AML-193 (cell line): ENCODE results near the gene PPP1R15A.
"Not testable (repeated sequence)": the region's sequence is repeated elsewhere in the genome, so short reads cannot be mapped to it uniquely, and the experiment has no call there.

Experiments
- DNase-seq, 2 experiments: peaks; one replicate each; lab custom pipeline; 2025; lab: John Stamatoyannopoulos, UW

Gene PPP1R15A

GRCh38 chr19:48915757-48916156 is 43.5 kb downstream of the PPP1R15A start:
- no peak for DNase-seq

GRCh38 chr19:48918071-48918470 is 45.9 kb downstream of the PPP1R15A start:
- DNase-seq = no peak

- no peak for DNase-seq
These were observed 46.6 kb downstream of the PPP1R15A start for GRCh38 chr19:48918801-48919247.

DNA sequence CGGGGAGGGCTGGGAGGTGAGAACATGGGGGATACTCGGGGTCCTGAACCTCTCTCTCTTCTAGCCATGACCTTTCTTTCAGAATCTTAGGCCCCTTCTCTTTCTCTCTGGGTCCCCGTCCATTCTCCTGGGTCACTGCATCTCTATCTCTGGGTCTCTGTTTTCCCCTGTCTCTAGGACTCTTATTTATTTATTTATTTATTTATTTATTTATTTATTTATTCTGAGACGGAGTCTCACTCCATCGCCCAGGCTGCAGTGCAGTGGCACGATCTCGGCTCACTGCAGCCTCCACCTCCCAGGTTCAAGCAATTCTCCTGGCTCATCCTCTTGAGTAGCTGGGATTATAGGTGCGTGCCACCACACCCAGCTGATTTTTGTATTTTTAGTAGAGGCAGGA is 47.0 kb downstream of the PPP1R15A start:
- DNase-seq = not testable (repeated sequence)

DNA sequence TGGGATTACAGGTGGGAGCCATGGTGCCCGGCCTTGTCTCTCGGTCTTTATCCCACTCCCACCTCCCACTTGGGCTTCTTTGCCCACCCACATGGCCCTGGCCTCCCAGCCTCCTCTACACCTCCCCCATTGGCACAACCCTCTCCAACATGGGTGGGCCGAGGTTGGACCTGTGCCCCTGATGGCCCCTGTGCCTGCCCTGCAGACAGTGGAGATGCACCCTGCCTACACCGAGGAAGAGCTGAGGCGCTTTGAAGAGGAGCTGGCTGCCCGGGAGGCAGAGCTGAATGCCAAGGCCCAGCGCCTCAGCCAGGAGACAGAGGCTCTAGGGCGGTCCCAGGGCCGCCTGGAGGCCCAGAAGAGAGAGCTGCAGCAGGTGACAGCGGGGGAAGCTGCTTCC is 48.7 kb downstream of the PPP1R15A start:
- no peak for DNase-seq

DNA sequence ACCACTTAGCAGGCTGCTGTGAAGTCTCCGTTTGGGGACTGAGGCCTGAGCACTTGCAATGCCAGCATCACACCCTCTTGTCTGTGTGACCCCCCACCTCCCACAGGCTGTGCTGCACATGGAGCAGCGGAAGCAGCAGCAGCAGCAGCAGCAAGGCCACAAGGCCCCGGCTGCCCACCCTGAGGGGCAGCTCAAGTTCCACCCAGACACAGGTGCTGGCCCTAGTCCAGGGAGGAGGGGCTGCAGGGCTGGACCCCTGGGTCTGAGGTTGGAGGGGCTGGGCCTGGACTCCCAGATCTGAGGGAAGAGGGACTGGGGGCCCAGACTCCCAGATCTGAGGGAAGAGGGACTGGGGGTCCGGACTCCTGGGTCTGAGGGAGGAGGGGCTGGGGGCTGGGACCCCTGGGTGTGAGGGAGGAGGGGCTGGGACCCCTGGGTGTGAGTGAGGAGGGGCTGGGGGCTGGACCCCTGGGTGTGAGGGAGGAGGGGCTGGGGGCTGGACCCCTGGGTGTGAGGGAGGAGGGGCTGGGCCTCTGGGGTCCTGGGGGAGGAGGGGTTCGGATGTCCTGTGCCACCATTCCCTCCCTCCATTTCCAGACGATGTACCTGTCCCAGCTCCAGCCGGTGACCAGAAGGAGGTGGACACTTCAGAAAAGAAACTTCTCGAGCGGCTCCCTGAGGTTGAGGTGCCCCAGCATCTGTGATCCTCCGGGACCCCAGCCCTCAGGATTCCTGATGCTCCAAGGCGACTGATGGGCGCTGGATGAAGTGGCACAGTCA is 49.7 kb downstream of the PPP1R15A start:
- no peak for DNase-seq

DNA sequence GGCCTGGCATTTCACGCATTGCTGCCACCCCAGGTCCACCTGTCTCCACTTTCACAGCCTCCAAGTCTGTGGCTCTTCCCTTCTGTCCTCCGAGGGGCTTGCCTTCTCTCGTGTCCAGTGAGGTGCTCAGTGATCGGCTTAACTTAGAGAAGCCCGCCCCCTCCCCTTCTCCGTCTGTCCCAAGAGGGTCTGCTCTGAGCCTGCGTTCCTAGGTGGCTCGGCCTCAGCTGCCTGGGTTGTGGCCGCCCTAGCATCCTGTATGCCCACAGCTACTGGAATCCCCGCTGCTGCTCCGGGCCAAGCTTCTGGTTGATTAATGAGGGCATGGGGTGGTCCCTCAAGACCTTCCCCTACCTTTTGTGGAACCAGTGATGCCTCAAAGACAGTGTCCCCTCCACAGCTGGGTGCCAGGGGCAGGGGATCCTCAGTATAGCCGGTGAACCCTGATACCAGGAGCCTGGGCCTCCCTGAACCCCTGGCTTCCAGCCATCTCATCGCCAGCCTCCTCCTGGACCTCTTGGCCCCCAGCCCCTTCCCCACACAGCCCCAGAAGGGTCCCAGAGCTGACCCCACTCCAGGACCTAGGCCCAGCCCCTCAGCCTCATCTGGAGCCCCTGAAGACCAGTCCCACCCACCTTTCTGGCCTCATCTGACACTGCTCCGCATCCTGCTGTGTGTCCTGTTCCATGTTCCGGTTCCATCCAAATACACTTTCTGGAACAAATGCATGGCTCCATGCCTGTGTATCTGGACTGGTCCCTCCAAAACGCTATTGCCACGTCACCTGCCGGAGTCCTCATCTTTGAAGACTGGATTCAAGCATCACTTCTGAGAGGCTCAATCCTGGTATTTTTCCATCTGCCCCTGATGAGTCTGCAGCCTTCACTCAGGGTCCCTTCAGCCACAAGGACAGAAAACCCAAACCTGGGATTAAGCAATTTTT is 50.6 kb downstream of the PPP1R15A start:
- no peak for DNase-seq

DNA sequence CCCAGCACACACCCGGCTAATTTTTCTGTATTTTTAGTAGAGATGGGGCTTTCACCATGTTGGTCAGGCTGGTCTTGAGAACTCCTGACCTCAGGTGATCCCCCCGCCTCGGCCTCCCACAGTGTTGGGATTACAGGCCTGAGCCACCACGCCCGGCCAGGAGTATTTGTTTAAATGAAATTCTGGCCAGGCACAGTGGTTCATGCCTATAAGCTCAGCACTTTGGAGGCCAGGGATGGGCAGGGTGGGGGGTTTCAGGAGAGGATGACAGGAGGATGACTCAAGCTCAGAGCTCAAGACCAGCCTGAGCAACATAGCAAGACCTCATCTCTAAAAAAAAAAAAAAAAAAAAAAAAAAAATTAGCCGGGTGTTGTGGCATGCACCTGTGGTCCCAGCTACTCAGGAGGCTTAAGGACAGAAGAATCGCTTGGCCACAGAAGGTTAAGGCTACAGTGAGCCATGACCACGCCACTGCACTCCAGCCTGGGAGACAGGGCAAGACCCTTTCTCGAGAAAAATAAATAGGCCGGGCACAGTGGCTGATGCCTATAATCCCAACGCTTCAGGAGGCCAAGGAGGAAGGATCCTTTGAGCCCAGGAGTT is 53.1 kb downstream of the PPP1R15A start:
- DNase-seq = no peak
